Naive thymus-derived CD8-positive, alpha-beta T cell (primary cell): ENCODE results near the gene COL16A1. TPM values are rescaled to one million over a fixed set of nuclear protein-coding genes. Genes with fewer than 3 reads are reported as not detected.
"Not testable (repeated sequence)": the region's sequence is repeated elsewhere in the genome, so short reads cannot be mapped to it uniquely, and the experiment has no call there.

Source experiments
- ATAC-seq, 2 donors: fragments of 150-1000 bp; cut with Tn5 transposase in 1 of 2; sonication (Bioruptor Pico), chemical (Tn5 transposase) in 1 of 2; 1 replicate in 1 of 2; 2 replicates in 1 of 2; pipeline ENCODE4 v1.10.0; 2021; ENCODE audit warnings: mild to moderate bottlenecking in 2 of 2, moderate library complexity in 2 of 2
- POLR2A ChIA-PET: fragments of 350-600 bp; sonication (Branson Sonifier 250); formaldehyde crosslinking; loops from one replicate; lab custom pipeline; 2021; ENCODE audit warnings: antibody characterized with exemption; lab: Charles Lee
- DNase-seq, 10 donors: peaks; one replicate each; pipeline versions ENCODE4 v3.0.0 to v3.0.0-alpha.2; 2020 to 2022
- H3K27ac Mint-ChIP-seq, 10 donors: one replicate each; pipeline ENCODE4 v1.8.0; 2020 to 2022; ENCODE audit warnings: mild to moderate bottlenecking in 10 of 10, mixed read lengths in 10 of 10, moderate library complexity in 4 of 10, inconsistent platforms in 1 of 10
- H3K27me3 Mint-ChIP-seq, 5 donors: one replicate each; pipeline ENCODE4 v1.8.0; 2021 to 2022; ENCODE audit warnings: mixed read lengths in 5 of 5
- H3K36me3 Mint-ChIP-seq, 3 donors: one replicate each; pipeline ENCODE4 v1.8.0; 2020 to 2022; ENCODE audit warnings: mixed read lengths in 3 of 3, mild to moderate bottlenecking in 2 of 3, inconsistent platforms in 1 of 3
- H3K4me1 Mint-ChIP-seq, 4 donors: one replicate each; pipeline ENCODE4 v1.8.0; 2021 to 2022; ENCODE audit warnings: mixed read lengths in 4 of 4
- H3K4me3 Mint-ChIP-seq, 10 donors: one replicate each; pipeline ENCODE4 v1.8.0; 2020 to 2022; ENCODE audit warnings: mild to moderate bottlenecking in 10 of 10, mixed read lengths in 10 of 10, moderate library complexity in 6 of 10, inconsistent platforms in 1 of 10
- H3K9me3 Mint-ChIP-seq, 9 donors: one replicate each; pipeline ENCODE4 v1.8.0; 2020 to 2022; ENCODE audit warnings: mixed read lengths in 9 of 9, mild to moderate bottlenecking in 3 of 9, inconsistent platforms in 1 of 9, moderate library complexity in 1 of 9
- polyA plus RNA-seq, 3 donors: library from polyadenylated mRNA; unstranded; fragments of 300-500 nt; fragmentation: Illumina TruSeq; gene quantifications; one replicate each; pipeline ENCODE4 v1.2.3, GENCODE V29; 2021
- total RNA-seq, 8 experiments: library from RNA in 2 of 8; stranded (reverse) in 2 of 8; gene quantifications; one replicate each; pipeline ENCODE4 v1.2.3 and lab custom pipeline; 2021 to 2026

The COL16A1 gene
- total and polyA plus RNA-seq, 5 experiments from 2014 or later = 0.20 TPM; not detected in 4

- Mint-ChIP-seq H3K27me3 (peaks cover 35 to 87% (median 56%) of the 10 kb centered on the region in 5 donors), H3K27ac (no peak overlapping the region), H3K4me3 (peak overlapping the region; percentile 48 to 82 (median 64)), H3K36me3 (no peaks in the 10 kb centered on the region), H3K4me1 (peaks cover 9 to 23% (median 17%) of the 10 kb centered on the region in 4 donors), H3K9me3 (no peaks in the 10 kb centered on the region)
- ATAC-seq = peak; percentile 65 to 67
- DNase-seq = peak in 5 of 10 donors; percentile 9 to 36 (median 27)
- POLR2A ChIA-PET = no interaction called here
Measured at GRCh38 chr1:31714442-31715086, 10.7 kb upstream of the COL16A1 start.

- no peak overlapping the region for H3K27ac Mint-ChIP-seq
- H3K36me3 Mint-ChIP-seq = no peaks in the 10 kb centered on the region
- peaks cover 20 to 37% (median 25%) of the 10 kb centered on the region in 4 donors for H3K4me1 Mint-ChIP-seq
- ATAC-seq = no peak
- no peaks in the 10 kb centered on the region for H3K9me3 Mint-ChIP-seq
- DNase-seq = no peak
- H3K27me3 Mint-ChIP-seq = peaks cover 42 to 88% (median 58%) of the 10 kb centered on the region in 5 donors
- POLR2A ChIA-PET = no interaction called here
- no peak overlapping the region for H3K4me3 Mint-ChIP-seq
Measured at GRCh38 chr1:31712630-31713029, 8.8 kb upstream of the COL16A1 start.

- Mint-ChIP-seq H3K4me1 (peaks cover 21 to 42% (median 27%) of the 10 kb centered on the region in 4 donors), H3K4me3 (no peak overlapping the region), H3K36me3 (no peaks in the 10 kb centered on the region), H3K9me3 (no peaks in the 10 kb centered on the region), H3K27ac (no peak overlapping the region), H3K27me3 (peaks cover 42 to 88% (median 58%) of the 10 kb centered on the region in 5 donors)
- DNase-seq (no peak), ATAC-seq (no peak)
- POLR2A ChIA-PET = no interaction called here
Measured at GRCh38 chr1:31712068-31712467, 8.3 kb upstream of the COL16A1 start.

GRCh38 chr1:31708324-31708723, 4.5 kb upstream of the COL16A1 start:
- no peaks in the 10 kb centered on the region for H3K9me3 Mint-ChIP-seq
- H3K27ac Mint-ChIP-seq = no peak overlapping the region
- peak overlapping the region in 1 of 10 donors; percentile 19 for H3K4me3 Mint-ChIP-seq
- H3K27me3 Mint-ChIP-seq = peaks cover 45 to 88% (median 66%) of the 10 kb centered on the region in 5 donors
- H3K4me1 Mint-ChIP-seq = peaks cover 23 to 41% (median 31%) of the 10 kb centered on the region in 4 donors
- H3K36me3 Mint-ChIP-seq = no peaks in the 10 kb centered on the region
- ATAC-seq = no peak
- DNase-seq = no peak
- POLR2A ChIA-PET = no interaction called here

- no peaks in the 10 kb centered on the region for H3K36me3 Mint-ChIP-seq
- POLR2A ChIA-PET = no interaction called here
- H3K4me1 Mint-ChIP-seq = peaks cover 23 to 41% (median 31%) of the 10 kb centered on the region in 4 donors
- H3K9me3 Mint-ChIP-seq = no peaks in the 10 kb centered on the region
- peak overlapping the region in 3 of 10 donors; percentile 22 to 58 (median 28) for H3K27ac Mint-ChIP-seq
- no peak for ATAC-seq
- H3K27me3 Mint-ChIP-seq = peaks cover 44 to 85% (median 67%) of the 10 kb centered on the region in 5 donors
- peak overlapping the region in 1 of 10 donors; percentile 15 for H3K4me3 Mint-ChIP-seq
- DNase-seq = no peak
Measured at GRCh38 chr1:31707711-31708110, 3.9 kb upstream of the COL16A1 start.

GRCh38 chr1:31707059-31707600, 3.3 kb upstream of the COL16A1 start:
- H3K9me3 Mint-ChIP-seq, ATAC-seq, DNase-seq, H3K36me3 Mint-ChIP-seq, POLR2A ChIA-PET, H3K4me3 Mint-ChIP-seq: not testable (repeated sequence)
- peaks cover 41 to 80% (median 62%) of the 10 kb centered on the region in 5 donors for H3K27me3 Mint-ChIP-seq
- peaks cover 23 to 41% (median 31%) of the 10 kb centered on the region in 4 donors for H3K4me1 Mint-ChIP-seq
- peak overlapping the region in 1 of 10 donors; percentile 22 for H3K27ac Mint-ChIP-seq

GRCh38 chr1:31706384-31707058, 2.7 kb upstream of the COL16A1 start:
- H3K4me1 Mint-ChIP-seq = peaks cover 23 to 41% (median 31%) of the 10 kb centered on the region in 4 donors
- no peak overlapping the region for H3K4me3 Mint-ChIP-seq
- DNase-seq (no peak), ATAC-seq (no peak)
- H3K36me3 Mint-ChIP-seq = no peaks in the 10 kb centered on the region
- H3K27ac Mint-ChIP-seq = no peak overlapping the region
- peaks cover 39 to 74% (median 59%) of the 10 kb centered on the region in 5 donors for H3K27me3 Mint-ChIP-seq
- no peaks in the 10 kb centered on the region for H3K9me3 Mint-ChIP-seq
- POLR2A ChIA-PET = no interaction called here

- POLR2A ChIA-PET = interaction anchor here (1.5 kb wide), 1 partner anchor 84 kb away, joined by 3 read pairs; no protein-coding TSS in a partner anchor
- ATAC-seq = peak; percentile 78 to 85
- no peaks in the 10 kb centered on the region for H3K9me3 Mint-ChIP-seq
- peaks cover 35 to 64% (median 54%) of the 10 kb centered on the region in 5 donors for H3K27me3 Mint-ChIP-seq
- DNase-seq = peak in 9 of 10 donors; percentile 26 to 55 (median 35)
- no peaks in the 10 kb centered on the region for H3K36me3 Mint-ChIP-seq
- H3K27ac Mint-ChIP-seq = no peak overlapping the region
- peak overlapping the region in 7 of 10 donors; percentile 13 to 71 (median 50) for H3K4me3 Mint-ChIP-seq
- peaks cover 28 to 49% (median 39%) of the 10 kb centered on the region in 4 donors for H3K4me1 Mint-ChIP-seq
Measured at GRCh38 chr1:31705080-31705866, 1.5 kb upstream of the COL16A1 start.

GRCh38 chr1:31704271-31705079, 658 bp upstream of the COL16A1 start:
- H3K4me3 Mint-ChIP-seq = peak overlapping the region in 9 of 10 donors; percentile 13 to 71 (median 50)
- H3K27ac Mint-ChIP-seq = peak overlapping the region in 1 of 10 donors; percentile 20
- peaks cover 35 to 63% (median 53%) of the 10 kb centered on the region in 5 donors for H3K27me3 Mint-ChIP-seq
- DNase-seq = no peak
- peak in 1 of 2 donors; percentile 6 for ATAC-seq
- no peaks in the 10 kb centered on the region for H3K9me3 Mint-ChIP-seq
- peaks cover 32 to 57% (median 45%) of the 10 kb centered on the region in 4 donors for H3K4me1 Mint-ChIP-seq
- POLR2A ChIA-PET = interaction anchor here (1.5 kb wide), 1 partner anchor 85 kb away, joined by 3 read pairs; no protein-coding TSS in a partner anchor
- H3K36me3 Mint-ChIP-seq = no peaks in the 10 kb centered on the region

GRCh38 chr1:31702836-31703404, 897 bp downstream of the COL16A1 start:
- Mint-ChIP-seq H3K4me1 (peaks cover 29 to 56% (median 47%) of the 10 kb centered on the region in 4 donors), H3K27me3 (peaks cover 25 to 48% (median 41%) of the 10 kb centered on the region in 5 donors), H3K4me3 (no peak overlapping the region), H3K27ac (peak overlapping the region in 1 of 10 donors; percentile 57), H3K36me3 (no peaks in the 10 kb centered on the region), H3K9me3 (no peaks in the 10 kb centered on the region)
- POLR2A ChIA-PET = no interaction called here
- ATAC-seq (no peak), DNase-seq (no peak)

- ATAC-seq = no peak
- Mint-ChIP-seq H3K4me3 (peak overlapping the region in 1 of 10 donors; percentile 14), H3K36me3 (no peaks in the 10 kb centered on the region), H3K9me3 (no peaks in the 10 kb centered on the region), H3K27ac (peak overlapping the region in 1 of 10 donors; percentile 30), H3K4me1 (peaks cover 25 to 45% (median 42%) of the 10 kb centered on the region in 4 donors), H3K27me3 (peaks cover 14 to 32% (median 27%) of the 10 kb centered on the region in 5 donors)
- DNase-seq = no peak
- POLR2A ChIA-PET = no interaction called here
Measured at GRCh38 chr1:31701091-31701736, 2.6 kb downstream of the COL16A1 start.
